Sigmoid colon (tissue), 4 donors: Measurements from ENCODE around the gene EXOSC2.

Experiments
- CTCF ChIP-seq, 4 experiments: fragments of 450-650 bp in 3 of 4; fragments of 200-600 bp in 1 of 4; IDR thresholded peaks; one replicate each; pipeline ENCODE4 v1.5.1; 2016 to 2019; ENCODE audit warnings: antibody characterized with exemption in 4 of 4, mild to moderate bottlenecking in 3 of 4, moderate library complexity in 2 of 4
- EP300 ChIP-seq, 4 donors: sonication (generic); formaldehyde crosslinking; IDR thresholded peaks; one replicate each; pipeline ENCODE4 v1.6.1; 2017; ENCODE audit warnings: antibody characterized with exemption in 4 of 4
- POLR2A ChIP-seq, 2 donors: fragments of 450-650 bp; IDR thresholded peaks; one replicate each; pipeline ENCODE4 v1.6.1; 2016; ENCODE audit warnings: antibody characterized with exemption in 2 of 2, mild to moderate bottlenecking in 2 of 2, moderate library complexity in 2 of 2
- POLR2AphosphoS5 ChIP-seq, 4 donors: sonication (generic); formaldehyde crosslinking; IDR thresholded peaks; one replicate each; pipeline ENCODE4 v1.6.1; 2017; ENCODE audit warnings: antibody characterized with exemption in 4 of 4

- TF ChIP-seq POLR2AphosphoS5 (IDR thresholded peaks at IDR 0.05) (no peak), POLR2A (IDR thresholded peaks at IDR 0.05) (no peak), CTCF (IDR thresholded peaks at IDR 0.05) (no peak), EP300 (IDR thresholded peaks at IDR 0.05) (no peak)
Observed at GRCh38 chr9:130714586-130715110, 21.1 kb downstream of the EXOSC2 start.
